Vagina (tissue), 2 donors: ENCODE data around the gene SRM. TPM values are rescaled to one million over a fixed set of nuclear protein-coding genes. Genes with fewer than 3 reads are reported as not detected.
"Not testable (repeated sequence)": the region's sequence is repeated elsewhere in the genome, so short reads cannot be mapped to it uniquely, and the experiment has no call there.

Experiments used
- DNase-seq, 2 donors: peaks; one replicate each; pipeline ENCODE4 v3.0.0-alpha.2; 2017; ENCODE audit errors: extremely low spot score in 2 of 2
- H3K27ac ChIP-seq: fragments of 200-600 bp; sonication (generic); one replicate; pipeline ENCODE4 v1.5.1; 2019
- H3K27me3 ChIP-seq: fragments of 200-600 bp; sonication (generic); one replicate; pipeline ENCODE4 v1.5.1; 2019
- H3K36me3 ChIP-seq, 2 donors: fragments of 200-600 bp; sonication (generic); one replicate each; pipeline ENCODE4 v1.5.1; 2017 to 2019
- H3K4me1 ChIP-seq: fragments of 200-600 bp; sonication (generic); one replicate; pipeline ENCODE4 v1.5.1; 2019
- H3K4me3 ChIP-seq, 2 donors: fragments of 200-600 bp; sonication (generic); 1 replicate in 1 of 2; 2 replicates in 1 of 2; pipeline ENCODE4 v1.5.1; 2016 to 2019
- H3K9me3 ChIP-seq: fragments of 200-600 bp; sonication (generic); one replicate; pipeline ENCODE4 v1.5.1; 2019
- POLR2A ChIP-seq, 2 donors: fragments of 450-650 bp; IDR thresholded peaks; one replicate each; pipeline ENCODE4 v1.6.1; 2017; ENCODE audit warnings: antibody characterized with exemption in 2 of 2, mild to moderate bottlenecking in 2 of 2, moderate library complexity in 2 of 2
- POLR2AphosphoS5 ChIP-seq, 2 donors: sonication (generic); formaldehyde crosslinking; IDR thresholded peaks; one replicate each; pipeline ENCODE4 v1.9.0; 2017; ENCODE audit warnings: antibody characterized with exemption in 2 of 2, mild to moderate bottlenecking in 2 of 2, low read depth in 1 of 2; ENCODE audit not compliant: insufficient read depth in 1 of 2
- intact Hi-C: fragments of 100-400 bp; cut with DNase I; formaldehyde crosslinking; loops from one replicate; pipeline ENCODE4 v1.15.1; 2023
- total RNA-seq: library from RNA; depleted of rRNA; stranded (reverse); fragments of >200 nt; gene quantifications from one replicate; pipeline ENCODE4 v1.2.3, GENCODE V29; 2016
- TF ChIP-seq, protein P1 (sequence below), 3 experiments: fragments of 450-650 bp in 2 of 3; fragments of 200-600 bp in 1 of 3; sonication (generic) in 1 of 3; IDR thresholded peaks; one replicate each; pipeline ENCODE4 v1.5.1; 2017 to 2019; ENCODE audit warnings: antibody characterized with exemption in 3 of 3, mild to moderate bottlenecking in 2 of 3, moderate library complexity in 2 of 3

The SRM gene
- total RNA-seq, 1 donor from 2014 or later: 68.0 TPM

DNA sequence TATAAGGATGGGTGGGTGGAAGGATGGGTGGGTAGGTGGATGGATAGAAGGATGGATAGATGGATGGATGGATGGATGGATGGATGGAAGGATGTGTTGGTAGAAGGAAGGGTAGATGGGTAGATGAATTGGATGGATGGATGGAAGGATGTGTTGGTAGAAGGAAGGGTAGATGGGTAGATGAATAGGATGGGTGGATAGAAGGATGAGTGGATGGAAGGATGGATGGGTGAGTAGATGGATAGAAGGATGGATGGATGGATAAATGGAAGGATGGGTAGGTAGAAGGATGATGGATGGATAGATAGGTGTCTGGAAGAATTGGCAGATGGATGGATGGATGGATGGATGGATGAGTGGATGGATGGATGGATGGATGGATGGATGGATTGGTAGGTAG is 18.8 kb downstream of the SRM start:
- DNase-seq: no peak
- no peaks in the 10 kb centered on the region for H3K27me3 ChIP-seq
- TF ChIP-seq, protein P1, sequence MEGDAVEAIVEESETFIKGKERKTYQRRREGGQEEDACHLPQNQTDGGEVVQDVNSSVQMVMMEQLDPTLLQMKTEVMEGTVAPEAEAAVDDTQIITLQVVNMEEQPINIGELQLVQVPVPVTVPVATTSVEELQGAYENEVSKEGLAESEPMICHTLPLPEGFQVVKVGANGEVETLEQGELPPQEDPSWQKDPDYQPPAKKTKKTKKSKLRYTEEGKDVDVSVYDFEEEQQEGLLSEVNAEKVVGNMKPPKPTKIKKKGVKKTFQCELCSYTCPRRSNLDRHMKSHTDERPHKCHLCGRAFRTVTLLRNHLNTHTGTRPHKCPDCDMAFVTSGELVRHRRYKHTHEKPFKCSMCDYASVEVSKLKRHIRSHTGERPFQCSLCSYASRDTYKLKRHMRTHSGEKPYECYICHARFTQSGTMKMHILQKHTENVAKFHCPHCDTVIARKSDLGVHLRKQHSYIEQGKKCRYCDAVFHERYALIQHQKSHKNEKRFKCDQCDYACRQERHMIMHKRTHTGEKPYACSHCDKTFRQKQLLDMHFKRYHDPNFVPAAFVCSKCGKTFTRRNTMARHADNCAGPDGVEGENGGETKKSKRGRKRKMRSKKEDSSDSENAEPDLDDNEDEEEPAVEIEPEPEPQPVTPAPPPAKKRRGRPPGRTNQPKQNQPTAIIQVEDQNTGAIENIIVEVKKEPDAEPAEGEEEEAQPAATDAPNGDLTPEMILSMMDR (IDR thresholded peaks at IDR 0.05): no peak
- TF ChIP-seq POLR2AphosphoS5 (IDR thresholded peaks at IDR 0.05; ENCODE audit: insufficient read depth in 1 of 2, low read depth in 1 of 2) (no peak), POLR2A (IDR thresholded peaks at IDR 0.05) (no peak)
- intact Hi-C loops: loop anchor here (5.0 kb wide), 1 partner anchor 606 kb away; no protein-coding TSS in a partner anchor
- no peak overlapping the region for H3K27ac ChIP-seq
- H3K36me3 ChIP-seq: no peaks in the 10 kb centered on the region
- peaks cover 4% of the 10 kb centered on the region for H3K4me1 ChIP-seq
- no peak overlapping the region for H3K4me3 ChIP-seq
- H3K9me3 ChIP-seq: no peaks in the 10 kb centered on the region

DNA sequence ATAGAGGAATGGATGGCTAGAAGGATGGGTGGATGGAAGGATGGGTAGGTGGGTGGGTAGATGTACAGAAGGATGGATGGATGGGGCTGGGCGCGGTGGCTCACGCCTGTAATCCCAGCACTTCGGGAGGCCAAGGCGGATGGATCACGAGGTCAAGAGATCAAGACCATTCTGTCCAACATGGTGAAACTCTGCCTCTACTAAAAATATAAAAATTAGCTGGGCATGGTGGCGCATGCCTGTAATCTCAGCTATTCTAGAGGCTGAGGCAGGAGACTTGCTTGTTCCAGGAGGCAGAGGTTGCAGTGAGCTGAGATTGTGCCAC is 19.8 kb downstream of the SRM start:
- H3K4me3 ChIP-seq, H3K27ac ChIP-seq, H3K27me3 ChIP-seq, H3K4me1 ChIP-seq, DNase-seq, H3K9me3 ChIP-seq, H3K36me3 ChIP-seq: not testable (repeated sequence)
- intact Hi-C loops: loop anchor here (5.0 kb wide), 1 partner anchor 607 kb away; no protein-coding TSS in a partner anchor

DNA sequence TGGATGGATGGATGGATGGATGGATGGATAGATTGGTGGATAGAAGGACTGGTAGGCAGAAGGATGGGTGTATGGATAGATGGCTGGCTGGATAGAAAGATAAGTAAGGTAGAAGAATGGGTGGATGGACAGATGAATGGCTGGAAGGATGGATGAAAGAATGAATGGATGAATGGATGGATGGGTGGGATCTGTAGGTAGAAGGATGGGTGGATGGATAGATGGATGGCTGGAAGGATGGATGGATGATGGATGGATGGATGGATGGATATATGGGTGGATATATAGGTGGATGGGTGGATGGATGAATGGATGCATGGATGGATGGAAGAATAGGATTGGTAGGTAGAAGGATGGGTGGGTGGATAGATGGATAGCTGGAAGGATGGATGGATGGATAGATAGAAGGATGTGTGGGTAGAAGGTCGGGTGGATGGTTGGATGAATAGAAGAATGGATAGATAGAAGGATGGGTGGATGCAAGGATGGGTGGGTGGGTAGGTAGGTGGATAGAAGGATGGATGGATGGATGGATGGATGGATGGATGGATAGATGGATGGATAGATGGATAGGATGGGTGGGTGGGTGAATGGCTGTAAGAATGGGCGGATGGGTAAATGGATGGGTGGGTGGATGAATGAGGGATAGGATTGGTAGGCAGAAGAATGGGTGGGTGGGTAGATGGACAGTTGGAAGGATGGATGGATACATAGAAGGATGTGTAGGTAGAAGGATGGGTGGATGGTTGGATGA is 20.3 kb downstream of the SRM start:
- no peak for DNase-seq
- H3K27me3 ChIP-seq: no peaks in the 10 kb centered on the region
- TF ChIP-seq POLR2AphosphoS5 (IDR thresholded peaks at IDR 0.05; ENCODE audit: insufficient read depth in 1 of 2, low read depth in 1 of 2): no peak
- TF ChIP-seq, protein P1 (IDR thresholded peaks at IDR 0.05): no peak
- TF ChIP-seq POLR2A (IDR thresholded peaks at IDR 0.05): no peak
- H3K36me3 ChIP-seq: no peaks in the 10 kb centered on the region
- peaks cover 4% of the 10 kb centered on the region for H3K4me1 ChIP-seq
- no peak overlapping the region for H3K4me3 ChIP-seq
- no peak overlapping the region for H3K27ac ChIP-seq
- H3K9me3 ChIP-seq: no peaks in the 10 kb centered on the region
- intact Hi-C loops: loop anchor here (5.0 kb wide), 1 partner anchor 608 kb away; no protein-coding TSS in a partner anchor

DNA sequence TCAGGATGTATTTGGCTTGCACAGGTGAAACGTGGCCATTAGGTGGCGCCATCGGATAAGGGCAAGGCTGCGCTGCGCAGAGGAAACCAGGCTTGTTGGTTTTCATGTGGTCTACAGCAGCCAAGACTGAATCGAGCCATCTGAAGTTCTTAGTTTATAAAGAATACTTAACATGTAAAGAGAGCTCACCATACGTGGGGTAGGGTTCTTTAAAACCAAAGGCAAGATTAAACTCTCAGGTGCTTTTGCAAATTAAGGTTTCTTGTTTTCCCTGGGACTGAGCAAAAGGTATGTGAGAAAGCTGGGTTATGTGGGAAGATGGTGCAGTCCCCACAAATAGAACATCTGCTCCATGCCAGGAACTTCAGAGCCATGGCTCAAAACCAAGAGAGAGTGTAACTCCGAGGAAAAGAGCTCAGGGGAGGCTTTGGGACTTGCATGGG is 22.1 kb downstream of the SRM start:
- intact Hi-C loops: no loop called here
- H3K27ac ChIP-seq: no peak overlapping the region
- H3K9me3 ChIP-seq: no peaks in the 10 kb centered on the region
- H3K27me3 ChIP-seq: no peaks in the 10 kb centered on the region
- peaks cover 4% of the 10 kb centered on the region for H3K4me1 ChIP-seq
- H3K4me3 ChIP-seq: no peak overlapping the region
- DNase-seq: no peak
- no peak for TF ChIP-seq POLR2A (IDR thresholded peaks at IDR 0.05)
- TF ChIP-seq POLR2AphosphoS5 (IDR thresholded peaks at IDR 0.05; ENCODE audit: insufficient read depth in 1 of 2, low read depth in 1 of 2): peak in 1 of 2 donors; percentile 56
- TF ChIP-seq, protein P1 (IDR thresholded peaks at IDR 0.05): peak; percentile 84 to 95 (median 91)
- no peaks in the 10 kb centered on the region for H3K36me3 ChIP-seq

DNA sequence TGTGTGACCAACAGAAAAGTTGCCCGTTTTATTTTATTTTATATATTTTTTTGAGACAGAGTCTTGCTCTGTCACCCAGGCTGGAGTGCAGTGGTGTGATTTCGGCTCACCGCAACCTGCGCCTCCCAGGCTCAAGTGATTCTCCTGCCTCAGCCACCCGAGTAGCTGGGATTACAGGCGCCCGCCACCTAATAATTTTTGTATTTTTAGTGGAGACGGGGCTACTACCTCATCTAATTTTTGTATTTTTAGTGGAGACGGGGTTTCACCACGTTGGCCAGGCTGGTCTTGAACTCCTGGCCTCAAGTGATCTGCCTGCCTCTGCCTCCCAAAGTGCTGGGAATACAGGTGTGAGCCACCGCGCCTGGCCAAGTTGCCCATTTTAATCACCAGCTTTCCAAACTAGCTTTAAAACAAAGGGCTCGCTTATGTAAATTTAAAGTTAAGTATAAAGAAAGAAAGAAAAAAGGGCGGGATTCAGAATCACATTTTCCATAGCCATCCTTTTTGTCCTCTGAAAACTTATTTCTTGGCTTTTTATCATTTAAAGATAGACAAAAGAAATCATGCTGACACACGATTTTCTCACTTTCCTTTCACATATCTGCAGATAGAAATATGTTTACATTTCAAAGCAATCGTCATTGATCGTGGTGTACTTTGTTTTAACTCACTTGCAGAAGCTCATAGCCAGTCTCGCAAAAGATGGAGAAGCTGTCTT is 22.6 kb downstream of the SRM start:
- H3K9me3 ChIP-seq, H3K4me3 ChIP-seq, H3K27me3 ChIP-seq, intact Hi-C loops, DNase-seq, H3K4me1 ChIP-seq, H3K36me3 ChIP-seq, H3K27ac ChIP-seq: not testable (repeated sequence)
